ENCODE results near the gene BTBD10.

BTBD10 gene

DNA sequence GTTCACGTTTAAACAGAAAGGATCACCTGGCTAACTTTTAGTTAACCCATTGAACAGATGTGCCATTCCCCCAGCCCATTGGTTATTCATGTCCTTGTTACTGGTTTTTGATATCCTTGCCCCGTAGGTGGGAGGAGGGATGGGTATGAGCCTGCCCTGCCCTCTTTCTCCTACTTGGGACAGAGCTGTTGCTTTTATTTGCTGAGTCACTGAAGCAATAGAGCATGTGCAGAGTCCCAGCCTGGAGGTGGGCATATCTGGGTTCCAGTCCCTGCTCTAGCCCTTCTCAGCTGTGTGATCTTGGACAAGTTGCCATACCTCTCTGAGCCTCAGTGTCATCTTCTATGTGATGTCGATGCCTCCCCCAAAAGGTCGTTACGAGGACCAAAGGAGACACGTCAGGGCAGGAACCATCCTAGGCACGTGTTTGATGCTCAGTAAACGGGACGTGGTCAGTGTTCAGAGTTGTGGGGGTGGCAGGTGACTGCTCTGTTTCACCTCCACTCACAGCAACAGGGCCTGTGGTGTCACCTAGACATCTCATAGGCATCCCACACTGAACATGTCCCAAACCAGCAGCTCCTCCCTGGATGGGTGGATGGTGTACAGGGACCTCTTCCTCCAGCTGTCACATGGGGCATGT lies 124.5 kb downstream of the BTBD10 start:
- DNase-seq (ENCODE audit: low read depth), result peak; percentile 77

DNA sequence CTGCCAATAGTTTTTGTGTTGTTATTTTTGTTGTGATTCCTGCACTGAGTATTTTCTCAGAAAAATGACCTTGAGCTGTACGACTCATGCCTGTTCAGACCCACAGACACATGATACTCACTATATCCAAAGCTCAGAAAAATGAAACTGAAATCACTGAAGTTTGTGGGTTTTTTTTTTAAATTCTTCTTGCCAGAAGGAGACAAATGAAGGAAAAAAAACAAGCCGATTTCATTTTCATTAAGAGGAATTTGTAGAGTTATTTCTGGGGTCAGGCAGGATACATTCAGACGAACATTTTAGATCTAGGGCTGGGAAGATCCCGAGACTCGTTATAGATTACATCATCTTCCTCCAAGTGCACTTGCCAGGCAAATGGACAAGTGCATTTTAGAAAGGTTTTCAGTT lies 125.0 kb downstream of the BTBD10 start:
- DNase-seq (ENCODE audit: low read depth), result peak; percentile 79
